GM21390 (cell line): ENCODE measurements around the gene SLC6A6.
"Not testable (repeated sequence)": the region's sequence is repeated elsewhere in the genome, so short reads cannot be mapped to it uniquely, and the experiment has no call there.

ENCODE experiments used
- ATAC-seq: cut with Tn5 transposase; IDR thresholded peaks from one replicate; pipeline ENCODE4 v1.9.1; 2021; ENCODE audit not compliant: unreplicated experiment

Gene SLC6A6

GRCh38 chr3:14434498-14435151, 32.2 kb downstream of the SLC6A6 start:
- ATAC-seq: no peak

DNA sequence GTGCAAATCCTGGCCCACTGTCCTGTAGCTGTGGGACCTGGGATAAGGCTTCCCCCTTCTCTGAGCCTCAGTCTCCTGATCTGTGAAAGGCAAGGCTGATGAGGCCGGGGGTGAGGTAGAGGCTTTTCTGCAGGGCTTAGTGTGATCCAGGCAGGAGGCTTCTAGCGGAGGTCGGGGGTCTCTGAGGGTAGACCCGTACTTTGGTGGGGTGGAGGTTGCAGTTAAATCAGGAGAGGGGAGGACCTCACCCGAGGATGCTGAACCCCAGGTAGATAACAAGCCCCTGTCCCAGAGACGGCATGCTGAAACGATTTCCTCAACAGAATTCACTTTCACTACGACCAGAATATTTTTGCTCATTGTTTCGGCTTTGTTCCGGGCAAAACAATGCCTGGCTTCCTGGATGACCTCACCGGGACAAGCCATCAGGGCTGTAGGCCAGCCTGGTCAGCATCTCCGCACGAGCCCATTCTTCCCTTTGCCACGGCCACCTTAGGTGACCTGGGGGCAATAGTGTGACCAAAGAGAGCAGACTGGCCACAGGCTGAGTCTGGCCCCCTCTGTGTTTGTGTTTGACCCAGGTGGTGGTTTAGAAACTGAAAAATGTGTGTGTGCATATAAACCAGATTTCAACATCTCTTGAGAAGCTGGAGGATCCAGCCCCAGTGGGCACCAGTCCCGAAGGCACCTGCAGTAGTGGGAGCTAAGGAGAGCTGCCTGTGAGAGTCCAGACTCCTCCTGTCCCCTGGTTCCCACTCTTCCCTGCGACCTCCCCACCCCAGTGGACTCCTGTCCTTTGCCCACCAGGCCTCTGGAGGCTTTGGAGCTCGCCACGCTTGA, 33.0 kb downstream of the SLC6A6 start:
- ATAC-seq: no peak

DNA sequence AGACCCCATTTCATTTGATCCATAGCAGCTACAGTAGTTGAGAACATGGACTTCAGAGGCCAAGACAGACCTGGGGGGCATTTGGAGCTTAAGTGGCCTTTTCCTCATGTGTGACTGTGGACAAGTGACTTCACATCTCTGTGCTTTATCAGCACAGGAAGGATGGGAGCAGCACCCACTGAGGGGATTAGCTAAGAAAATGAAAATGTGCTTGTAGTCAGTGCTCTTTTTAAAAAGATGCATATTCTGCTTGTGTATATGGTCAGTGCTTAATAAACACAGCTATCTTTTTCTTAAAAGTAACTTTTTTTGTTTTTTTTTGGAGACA, 34.5 kb downstream of the SLC6A6 start:
- no peak for ATAC-seq

- not testable (repeated sequence) for ATAC-seq
These were observed 35.3 kb downstream of the SLC6A6 start for GRCh38 chr3:14437705-14438104.

DNA sequence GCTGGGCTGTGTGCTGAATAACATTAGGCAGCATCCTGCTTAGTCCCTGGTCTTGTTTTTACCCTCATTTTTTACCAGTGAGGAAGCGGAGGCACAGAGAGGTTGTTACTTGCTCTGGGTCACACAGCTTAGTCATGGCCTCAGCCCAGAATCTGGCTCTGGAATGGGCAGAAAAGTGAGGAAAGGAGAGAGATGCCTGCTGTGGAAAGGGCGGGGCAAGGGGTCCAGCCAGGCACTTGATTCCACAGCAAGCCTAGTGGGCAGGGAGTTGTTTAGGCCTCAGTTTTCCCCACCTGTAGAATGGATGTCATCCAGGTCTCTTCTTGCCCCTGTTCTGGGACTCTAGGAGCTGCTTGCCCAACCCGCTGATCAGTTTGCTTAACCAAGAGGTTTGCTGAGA, 35.9 kb downstream of the SLC6A6 start:
- no peak for ATAC-seq

DNA sequence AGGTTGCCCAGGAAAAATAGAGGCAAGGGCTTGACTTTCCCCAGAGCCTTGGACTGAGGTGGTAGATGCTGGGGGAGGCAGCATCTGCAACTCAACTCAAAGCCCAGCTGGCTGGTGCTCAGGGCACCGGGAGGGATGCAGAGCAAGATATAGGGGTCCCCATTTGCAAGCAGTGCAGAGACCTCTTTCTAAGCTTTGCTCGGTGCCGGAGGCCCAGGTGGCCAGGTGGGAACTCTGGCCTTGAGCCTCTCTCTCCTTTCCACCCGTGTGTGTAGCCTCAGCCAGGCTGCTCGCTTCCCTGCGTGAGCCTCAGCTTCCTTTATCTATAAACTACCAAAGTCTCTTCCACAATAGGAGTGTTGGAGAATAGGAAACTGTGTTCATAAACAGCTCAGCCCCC, 36.5 kb downstream of the SLC6A6 start:
- no peak for ATAC-seq

DNA sequence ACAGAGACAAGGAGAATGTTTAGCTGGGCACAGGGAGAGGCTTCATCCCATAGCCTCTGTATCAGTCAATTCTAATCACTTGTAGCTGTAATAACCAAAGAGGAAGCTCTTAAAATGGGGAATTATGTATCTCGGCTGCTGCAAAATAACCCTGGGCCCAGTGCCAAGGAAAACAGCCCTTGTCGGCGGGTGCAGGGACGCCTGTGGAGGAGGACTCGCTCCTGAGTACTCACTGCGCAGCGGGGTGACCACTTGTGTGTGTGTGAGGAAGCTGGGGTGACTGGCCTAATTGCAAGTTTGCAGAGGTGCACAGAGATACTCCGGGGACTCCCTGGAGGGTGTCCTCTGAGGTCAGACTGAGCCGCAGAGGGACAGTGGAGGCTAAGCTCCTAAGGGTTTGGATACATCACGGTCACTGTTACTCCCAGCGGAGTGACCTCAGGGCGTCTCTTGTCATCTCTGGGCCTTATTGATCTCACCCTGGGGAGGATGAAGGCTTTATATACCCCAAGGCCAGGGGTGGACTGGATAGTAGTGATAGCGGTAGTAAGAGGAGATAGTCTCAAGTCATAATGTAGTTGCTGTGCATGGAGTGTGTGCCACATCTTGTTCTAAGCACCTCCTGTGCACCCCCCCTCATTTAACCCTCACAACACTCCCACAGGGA, 37.2 kb downstream of the SLC6A6 start:
- no peak for ATAC-seq

- ATAC-seq: no peak
These were observed 37.7 kb downstream of the SLC6A6 start for GRCh38 chr3:14440168-14440518.

DNA sequence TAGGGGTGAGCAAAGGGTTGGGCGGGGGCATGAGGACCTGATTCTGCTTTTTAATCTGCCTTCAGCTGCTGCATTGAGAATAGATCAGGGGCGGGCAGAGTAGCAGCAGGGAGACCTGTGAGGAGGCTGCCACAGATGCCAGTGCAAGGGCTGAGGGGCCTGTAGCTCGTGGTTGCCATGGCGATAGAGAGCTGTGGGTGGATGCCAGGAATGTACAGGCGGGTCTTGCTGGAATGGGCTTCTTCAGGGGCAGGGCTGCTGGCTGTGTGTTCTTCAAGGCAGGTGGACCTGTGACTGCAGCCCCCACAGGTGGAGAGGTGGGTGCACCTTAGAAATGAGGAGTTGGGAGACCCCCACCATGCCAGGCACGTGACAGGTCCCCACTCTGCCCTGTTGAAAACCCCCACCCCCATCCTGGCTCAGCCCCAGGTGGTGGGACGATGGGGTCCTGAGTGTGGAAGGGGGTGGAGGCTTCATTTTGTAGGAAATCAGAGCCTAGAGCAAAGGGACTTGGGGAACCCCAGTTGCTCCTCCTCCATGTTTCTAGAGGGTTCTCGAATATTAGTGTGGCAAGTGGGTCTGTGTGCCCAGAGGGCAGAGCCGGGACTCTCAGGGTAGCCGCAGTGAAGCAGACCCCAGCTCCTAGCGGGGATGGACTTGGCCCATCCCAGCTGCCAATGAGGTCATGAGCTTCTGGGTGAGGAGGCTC, 38.3 kb downstream of the SLC6A6 start:
- ATAC-seq: no peak

- no peak for ATAC-seq
These were observed 39.0 kb downstream of the SLC6A6 start for GRCh38 chr3:14441240-14441919.

- no peak for ATAC-seq
These were observed 39.5 kb downstream of the SLC6A6 start for GRCh38 chr3:14441920-14442300.

- no peak for ATAC-seq
These were observed 42.0 kb downstream of the SLC6A6 start for GRCh38 chr3:14444380-14444779.

- no peak for ATAC-seq
These were observed 43.4 kb downstream of the SLC6A6 start for GRCh38 chr3:14445773-14446172.

DNA sequence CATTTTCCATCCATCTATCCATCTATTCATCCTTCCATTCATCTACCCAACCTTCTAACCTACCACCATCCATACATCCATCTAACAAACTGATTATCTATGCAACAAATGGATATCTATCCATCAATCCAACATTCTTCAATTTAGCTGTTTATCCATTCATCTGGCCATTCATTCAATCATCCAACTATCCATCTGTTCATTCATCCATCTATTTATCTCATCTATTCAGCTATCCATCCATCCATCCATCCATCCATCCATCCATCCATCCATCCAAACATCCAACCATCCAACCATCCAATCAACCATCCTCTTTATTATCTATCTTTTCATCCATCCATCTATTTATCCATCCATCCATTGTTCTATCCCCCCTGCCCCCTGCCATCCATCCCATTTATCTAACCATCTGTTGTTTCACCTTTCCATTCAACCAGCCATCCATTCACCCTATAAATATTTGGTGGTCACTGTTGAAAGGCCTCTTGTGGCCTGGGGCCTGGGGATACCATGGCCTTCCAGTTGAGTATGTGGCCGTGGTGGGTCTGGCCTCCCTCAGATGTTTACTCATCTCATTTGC, 44.7 kb downstream of the SLC6A6 start:
- ATAC-seq: no peak

DNA sequence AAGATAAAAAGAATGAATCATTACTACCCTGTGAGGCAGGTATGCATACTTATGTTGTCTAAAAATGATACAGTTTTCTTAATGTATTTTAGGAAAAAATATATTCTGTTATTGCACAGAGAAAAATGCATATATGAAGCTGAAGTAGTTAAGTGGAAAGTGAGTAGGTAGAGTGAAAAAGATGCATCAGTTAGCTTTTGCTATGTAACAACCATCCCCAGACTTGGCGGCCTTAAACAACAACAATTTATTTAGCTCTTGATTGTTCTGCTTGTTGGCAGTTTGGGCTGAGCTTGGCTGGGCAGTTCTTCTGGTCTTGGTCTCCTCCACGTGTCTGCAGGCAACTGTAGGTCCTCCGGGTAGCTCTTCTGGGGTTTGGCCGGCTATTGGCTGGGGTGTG, 45.7 kb downstream of the SLC6A6 start:
- ATAC-seq: no peak

- ATAC-seq: no peak
These were observed 46.6 kb downstream of the SLC6A6 start for GRCh38 chr3:14448756-14449727.

DNA sequence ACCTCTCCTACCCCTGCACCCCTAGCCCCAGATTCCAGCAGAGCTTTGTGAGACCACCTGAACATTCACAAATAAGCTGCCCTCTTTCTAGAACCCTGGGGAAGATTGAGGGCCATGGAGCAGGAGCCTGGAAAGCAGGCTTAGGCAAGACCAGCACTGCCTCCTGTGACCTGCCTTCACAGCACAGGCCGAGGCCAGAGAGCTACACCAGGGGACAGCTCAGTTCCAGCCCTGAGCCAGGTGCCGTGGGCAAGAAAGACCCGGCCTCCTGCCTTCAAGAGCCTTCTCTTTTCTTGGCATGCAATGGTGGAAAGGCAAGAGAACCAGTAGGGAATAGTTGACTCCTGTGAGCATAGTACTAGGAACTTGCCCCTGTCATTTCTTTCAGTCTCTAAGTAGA, 48.1 kb downstream of the SLC6A6 start:
- ATAC-seq: no peak

- ATAC-seq: no peak
These were observed 48.7 kb downstream of the SLC6A6 start for GRCh38 chr3:14450922-14451606.
